GM19372 (cell line): ENCODE results near the gene CABS1.

Experiments used
- ATAC-seq: cut with Tn5 transposase; IDR thresholded peaks from one replicate; pipeline ENCODE4 v1.9.1; 2021; ENCODE audit warnings: mild to moderate bottlenecking, low read depth, moderate library complexity; ENCODE audit not compliant: unreplicated experiment

Gene CABS1

DNA sequence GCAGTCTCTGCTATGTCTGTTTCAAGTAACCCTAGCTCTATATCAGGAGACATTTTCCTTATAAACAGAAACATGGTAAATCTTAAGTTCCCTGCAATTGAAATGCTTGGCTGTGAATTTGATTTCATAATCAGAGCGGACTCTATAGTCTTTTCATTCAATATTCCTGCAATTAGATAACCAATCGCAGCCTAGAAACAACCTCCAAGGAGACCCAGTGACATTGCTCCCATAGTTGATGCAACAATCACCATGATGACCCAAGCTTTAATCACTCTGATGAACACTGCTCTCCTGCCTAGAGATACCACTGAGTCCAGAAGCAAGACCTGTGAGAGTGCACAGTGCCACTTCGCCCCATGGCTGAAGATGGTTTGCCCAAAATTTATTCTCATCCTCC, at the start of gene CABS1:
Gene CABS1 (plus strand): TSS at position 301 of the 400 bp plus-strand sequence. CDS start 59 bp downstream, at position 360.
- ATAC-seq = no peak

DNA sequence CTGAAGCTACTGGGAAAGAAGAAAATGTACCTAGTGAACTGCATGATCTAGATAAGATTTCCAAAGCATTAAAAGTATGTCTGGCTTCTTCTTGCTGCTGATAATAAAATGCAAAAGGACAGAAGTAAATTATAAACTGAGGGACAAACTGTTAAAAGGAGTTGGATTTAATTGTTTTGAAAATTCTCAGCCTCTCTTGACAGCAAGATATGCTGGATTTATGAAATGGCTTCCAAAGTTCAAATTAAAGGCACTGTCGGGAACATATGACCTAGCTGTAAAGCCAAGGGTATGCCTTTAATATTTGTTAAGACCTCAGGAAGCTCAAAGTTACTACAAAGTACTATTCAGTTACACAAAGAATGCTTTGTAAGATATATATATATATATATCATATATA, 46.1 kb upstream of the CABS1 start:
- ATAC-seq = no peak

DNA sequence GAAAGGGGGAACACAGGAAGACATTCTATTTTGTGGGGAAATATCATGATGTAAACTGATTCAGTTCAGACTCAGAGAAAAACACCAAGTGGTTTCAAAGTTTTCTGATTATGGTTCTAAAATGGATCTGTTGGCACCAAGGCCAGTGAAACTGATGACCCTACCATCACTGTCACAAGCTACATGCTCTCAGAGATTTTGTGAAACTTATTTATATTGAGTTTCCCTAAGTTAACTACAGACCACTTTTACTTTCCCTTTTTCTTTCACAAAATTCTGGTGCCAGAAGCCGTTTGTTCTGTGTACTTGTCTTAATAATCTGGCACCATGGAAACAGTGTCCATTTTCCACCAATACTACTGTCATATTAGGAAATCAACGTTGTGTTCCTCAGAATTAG, 43.4 kb upstream of the CABS1 start:
- ATAC-seq = no peak

DNA sequence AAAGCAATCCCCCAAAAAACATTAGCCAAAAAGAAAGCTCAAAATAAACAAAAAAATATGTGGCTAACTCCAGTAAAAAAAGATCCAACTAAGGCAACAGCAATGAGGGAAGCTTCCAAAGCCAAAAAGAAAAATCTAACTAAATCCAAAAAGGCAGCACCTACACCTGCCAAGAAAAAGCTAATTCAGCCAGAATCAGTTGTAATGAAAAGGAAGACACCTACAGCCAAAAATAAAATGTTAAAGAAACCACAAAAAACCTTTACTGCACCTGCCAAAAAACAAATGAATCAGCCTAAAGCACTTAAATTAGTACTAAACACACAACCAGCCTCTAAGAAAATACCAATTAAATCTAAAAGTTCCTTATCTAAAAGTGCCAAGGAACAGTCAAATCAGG, 37.2 kb upstream of the CABS1 start:
- ATAC-seq = no peak

DNA sequence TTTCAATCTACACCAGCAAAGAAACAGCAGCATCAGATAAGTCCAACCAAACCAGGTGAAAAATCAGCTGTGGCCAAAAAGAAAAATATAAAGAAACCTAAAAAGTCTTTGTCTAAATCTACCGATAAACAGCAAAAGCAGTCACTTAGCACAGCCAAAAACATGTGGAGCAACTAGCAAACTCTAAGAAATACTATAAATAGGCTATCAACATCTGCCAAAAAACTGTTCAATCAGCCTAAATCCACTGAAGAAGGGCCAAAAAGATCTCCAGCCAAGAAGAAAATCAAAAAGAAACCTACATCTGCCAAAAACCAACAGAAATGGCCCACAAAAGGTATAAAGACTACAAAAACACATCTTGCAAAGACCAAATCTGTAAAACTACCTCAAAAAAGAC, 36.7 kb upstream of the CABS1 start:
- no peak for ATAC-seq

DNA sequence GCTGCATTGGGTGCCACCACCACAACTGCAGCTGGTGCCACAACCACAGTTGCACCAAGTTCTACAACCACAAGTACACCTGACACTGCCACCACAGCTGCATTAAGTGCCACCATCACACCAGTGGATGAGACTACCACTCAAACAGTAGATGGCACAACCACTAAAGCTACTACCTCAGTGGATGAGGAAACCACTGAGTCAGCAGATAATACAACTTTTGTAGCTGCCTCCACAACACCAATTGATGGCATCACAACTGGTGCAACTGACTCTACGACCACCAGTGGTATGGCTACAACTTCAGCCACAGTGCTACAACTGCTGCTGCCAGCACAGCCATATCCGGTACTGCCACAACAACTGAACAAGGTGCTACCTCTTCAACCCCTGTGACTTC, 35.1 kb upstream of the CABS1 start:
- no peak for ATAC-seq

DNA sequence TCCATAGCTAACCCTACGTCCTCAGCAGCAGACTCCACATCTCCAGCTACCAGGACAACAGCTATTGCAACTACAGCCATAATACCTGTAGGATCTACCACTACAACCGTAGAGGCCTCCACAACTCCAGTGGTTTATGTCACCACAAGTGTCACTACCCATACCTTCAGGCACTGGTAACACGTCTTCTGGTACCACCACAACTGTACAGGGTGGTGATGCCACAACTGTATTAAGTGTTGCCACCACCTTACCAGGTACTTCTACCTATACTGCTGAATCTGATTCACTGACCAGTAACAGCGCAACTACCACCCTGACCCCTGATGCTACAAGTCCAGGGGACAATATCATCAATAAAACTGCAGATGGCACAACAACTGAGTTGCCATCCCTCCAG, 34.6 kb upstream of the CABS1 start:
- ATAC-seq = no peak

DNA sequence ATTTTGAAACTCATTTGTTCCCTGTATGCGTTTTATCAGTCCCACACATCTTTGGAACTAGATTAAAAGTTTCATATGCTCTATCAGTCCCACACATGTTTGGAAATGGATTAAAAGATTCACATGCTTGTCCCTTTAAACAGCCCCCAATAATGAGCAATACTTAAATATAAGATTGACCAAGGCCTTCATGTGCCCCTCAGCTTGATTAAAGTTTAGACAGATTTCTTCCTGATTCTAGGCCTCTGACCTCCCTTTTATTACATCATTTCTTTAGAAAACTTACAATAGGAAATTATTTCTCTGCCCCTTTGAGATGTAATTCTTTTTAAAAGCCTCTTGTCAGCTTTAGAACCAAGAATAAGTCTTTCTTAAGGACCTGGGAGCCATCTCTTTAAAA, 31.7 kb upstream of the CABS1 start:
- no peak for ATAC-seq

DNA sequence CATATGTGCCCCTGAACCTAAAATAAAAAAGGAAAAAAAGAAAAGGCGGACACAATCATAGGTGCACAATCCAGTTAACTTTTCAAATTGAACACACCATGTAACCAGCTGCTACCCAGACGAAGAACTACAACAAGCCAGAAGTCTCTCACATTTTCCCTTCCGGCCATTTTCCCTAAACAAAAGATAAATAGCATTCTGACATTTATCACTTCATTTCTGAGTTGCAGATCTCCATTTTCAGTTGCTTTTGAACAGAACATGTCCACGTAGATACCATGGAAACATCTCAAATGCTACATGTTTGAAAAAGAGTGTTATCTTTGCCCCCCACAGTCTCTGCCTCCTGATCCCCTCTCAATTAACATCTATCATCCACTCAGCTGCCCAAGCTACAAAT, 29.2 kb upstream of the CABS1 start:
- no peak for ATAC-seq

DNA sequence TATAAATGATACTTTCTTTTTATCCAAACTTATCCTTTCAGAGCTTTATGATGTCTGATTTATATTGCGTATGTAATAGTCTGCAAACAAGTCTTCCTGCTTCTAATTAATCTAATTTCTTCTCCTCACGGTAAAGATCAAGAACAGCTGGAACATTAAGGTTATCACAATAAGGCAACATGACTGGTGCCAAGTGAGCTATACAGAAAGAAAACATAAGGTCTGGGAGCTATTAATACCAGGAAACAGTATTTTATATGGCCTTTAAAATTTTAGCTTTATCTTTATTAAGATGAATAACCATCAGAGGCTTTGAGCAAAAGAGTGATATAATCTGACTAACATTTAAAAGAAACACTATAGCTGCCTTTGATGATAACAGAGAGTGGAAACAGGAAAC, 28.7 kb upstream of the CABS1 start:
- no peak for ATAC-seq

DNA sequence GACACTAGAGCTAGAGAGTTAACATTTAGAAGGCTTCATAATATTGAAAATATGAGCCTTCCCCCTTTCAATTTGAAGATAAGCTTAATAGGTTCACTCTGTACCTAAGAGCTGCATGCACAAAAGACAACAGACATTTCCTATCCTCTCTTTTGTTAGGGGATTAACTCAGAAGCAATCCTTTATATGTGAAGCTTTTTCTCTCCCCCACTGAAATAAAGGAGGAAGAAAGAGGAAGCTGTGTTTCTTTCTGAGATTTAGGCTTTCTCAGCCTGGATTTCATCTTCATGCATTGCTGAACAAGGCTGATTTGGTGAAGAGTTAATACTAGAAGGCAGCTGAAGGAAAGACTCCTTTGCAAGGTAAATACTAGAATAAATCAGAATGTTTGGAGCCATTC, 21.0 kb upstream of the CABS1 start:
- ATAC-seq = no peak

DNA sequence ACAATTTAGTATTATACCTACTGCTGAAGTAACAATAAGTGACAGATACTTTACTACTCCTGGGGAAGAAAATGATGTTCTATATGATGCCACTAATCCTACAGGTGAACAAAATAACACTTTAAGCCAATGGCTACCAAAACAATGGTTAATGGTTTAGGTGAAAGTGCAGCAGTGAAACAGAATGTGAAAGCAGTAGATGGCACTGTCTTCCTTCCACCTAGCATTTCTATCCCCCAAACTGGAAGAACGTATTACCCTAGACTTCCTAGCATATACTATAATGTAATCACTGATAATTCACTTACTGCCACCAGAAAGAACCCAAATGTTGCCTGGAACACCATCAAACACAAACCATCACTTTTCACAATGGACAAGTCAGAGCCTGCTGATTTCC, 18.9 kb upstream of the CABS1 start:
- no peak for ATAC-seq

DNA sequence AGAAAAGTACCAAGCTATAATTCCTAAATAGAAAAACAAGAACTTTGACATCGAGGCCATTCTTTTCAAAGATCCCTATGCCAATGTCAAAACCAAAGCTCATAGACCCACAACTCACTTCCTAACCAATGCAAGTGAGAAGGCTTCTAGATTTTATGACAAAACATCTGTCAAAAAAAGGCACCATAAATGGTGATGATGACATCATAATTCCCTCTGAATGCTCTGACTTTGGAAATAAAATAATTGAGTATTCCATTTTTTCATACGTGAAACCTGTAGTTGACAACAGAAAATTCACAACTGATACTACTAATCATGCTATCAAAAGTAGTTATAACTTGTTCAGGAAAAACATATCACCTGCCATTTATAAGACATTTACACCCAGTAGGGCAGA, 8.7 kb upstream of the CABS1 start:
- ATAC-seq = no peak

DNA sequence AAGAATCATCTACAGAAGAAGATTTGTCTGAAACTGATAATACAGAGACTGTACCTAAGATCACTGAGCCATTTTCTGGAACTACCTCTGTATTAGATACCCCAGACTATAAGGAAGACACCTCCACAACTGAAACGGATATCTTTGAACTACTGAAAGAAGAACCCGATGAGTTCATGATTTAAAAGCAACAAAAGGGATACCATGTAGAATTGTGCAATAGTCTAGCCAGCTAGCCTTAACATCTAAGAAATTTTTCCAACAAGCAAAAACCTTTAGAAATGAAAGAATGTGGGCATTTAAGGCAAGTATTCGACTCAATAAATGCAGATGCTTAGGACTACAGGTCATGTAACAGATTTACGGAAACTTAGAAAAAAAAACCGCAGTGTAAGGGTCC, 1.3 kb downstream of the CABS1 start:
- ATAC-seq = no peak

DNA sequence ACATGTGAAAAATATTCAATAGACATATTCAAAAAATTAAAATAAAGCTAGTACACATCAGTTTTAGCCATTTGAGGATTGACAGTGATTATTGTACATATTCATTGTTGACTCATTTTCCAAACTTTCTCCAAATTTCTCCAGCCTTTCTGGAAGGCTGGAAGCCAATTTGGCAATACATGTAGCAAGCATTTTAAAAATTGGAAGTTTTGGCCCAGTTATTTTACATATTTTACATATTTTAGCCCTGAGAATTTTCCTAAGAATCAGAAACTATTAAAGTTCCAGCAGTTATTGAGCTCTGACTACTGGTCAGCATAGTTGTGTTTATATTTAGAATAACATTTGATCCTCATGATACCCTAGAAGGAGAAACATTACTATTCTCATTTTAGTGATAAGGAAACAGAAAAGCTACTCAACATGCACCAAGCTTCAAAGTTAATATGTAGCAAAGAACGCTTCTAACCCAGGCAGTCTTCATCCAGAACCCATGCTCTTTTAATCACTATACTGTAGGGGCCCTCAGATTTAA, 3.2 kb downstream of the CABS1 start:
- no peak for ATAC-seq

DNA sequence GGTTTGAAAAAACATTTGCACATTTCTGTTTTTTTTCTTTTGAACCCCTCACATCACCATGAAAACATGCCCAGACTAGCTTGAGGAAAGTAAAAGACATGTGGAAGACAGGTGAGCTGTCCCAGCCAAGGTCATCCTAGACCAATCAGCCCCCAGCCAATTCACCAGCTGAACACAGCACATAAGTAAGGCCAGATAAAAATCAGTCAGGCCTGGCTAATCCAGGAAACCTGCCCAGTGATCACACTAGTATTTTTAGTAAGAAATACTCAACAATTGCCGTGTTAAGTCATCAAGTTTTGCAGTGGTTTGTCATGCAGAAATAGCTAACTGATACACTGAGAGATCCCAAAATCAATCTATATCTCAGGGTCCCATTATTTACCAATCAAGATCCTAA, 21.4 kb downstream of the CABS1 start:
- ATAC-seq = no peak

DNA sequence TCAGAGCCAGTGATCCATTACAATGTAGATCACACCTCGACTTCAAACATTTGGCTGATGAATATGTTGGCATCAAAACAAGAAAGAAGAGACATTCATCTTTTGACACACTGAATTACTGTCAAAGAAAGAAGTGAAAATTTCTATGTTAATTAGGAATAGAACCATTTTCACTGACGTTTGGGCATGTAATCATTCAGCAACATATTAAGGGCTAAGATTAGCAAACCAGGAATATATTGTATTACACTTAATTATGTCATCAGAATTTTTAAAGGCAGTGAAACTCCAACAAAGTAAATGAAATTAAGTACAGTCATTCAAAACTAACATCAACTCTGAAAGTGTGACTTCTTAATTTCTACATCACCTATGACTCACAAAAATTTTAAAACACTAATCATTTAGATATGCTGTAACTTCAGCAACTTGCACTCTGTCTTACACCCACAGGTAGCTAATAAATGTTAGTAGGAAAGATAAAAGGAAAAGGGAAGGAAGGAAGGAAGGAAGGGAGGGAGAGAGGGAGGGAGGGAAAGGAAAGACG, 24.4 kb downstream of the CABS1 start:
- ATAC-seq = no peak

DNA sequence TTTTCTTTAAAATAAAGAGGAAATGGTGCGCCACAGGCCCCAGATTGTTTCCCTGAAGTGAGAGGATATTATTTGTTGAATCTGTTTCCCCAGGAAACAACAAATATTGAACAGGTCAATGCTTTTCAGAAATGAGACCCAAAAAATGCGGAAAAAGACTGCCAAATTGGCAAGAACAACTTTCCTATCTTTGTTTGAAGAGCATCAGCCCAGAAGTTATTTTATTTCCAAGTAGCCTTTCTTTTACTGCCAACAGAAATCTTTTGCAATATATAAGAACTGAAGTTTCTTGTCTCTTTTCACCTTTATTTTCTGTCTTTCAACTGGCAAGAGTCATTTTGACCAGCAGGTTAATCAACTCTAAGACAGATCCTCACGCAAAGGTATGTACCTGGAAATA, 25.7 kb downstream of the CABS1 start, which contains the start of gene SMR3A:
Gene SMR3A (plus strand): TSS at position 301 of the 400 bp plus-strand sequence. CDS start 1,356 bp downstream, outside the sequence.
- ATAC-seq = no peak

DNA sequence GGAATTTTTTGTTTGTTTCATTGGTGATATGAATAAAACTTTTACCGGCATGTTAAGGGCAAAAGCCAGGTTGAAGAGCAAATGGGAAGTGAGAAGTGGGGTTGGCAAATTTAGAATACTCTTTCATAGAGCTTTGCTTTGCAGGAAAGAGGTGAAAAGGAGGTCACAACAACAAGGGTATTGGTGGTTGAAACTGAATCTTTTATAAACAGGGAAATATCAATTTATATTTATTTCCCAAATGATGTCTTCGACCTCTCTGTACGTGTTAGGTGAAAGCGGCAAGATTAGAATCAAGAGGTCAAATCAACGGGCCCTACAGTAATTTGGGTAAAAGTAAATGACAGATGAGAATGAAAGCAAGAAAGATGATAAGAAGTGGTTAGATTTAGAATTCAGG, 29.2 kb downstream of the CABS1 start:
- ATAC-seq = no peak

DNA sequence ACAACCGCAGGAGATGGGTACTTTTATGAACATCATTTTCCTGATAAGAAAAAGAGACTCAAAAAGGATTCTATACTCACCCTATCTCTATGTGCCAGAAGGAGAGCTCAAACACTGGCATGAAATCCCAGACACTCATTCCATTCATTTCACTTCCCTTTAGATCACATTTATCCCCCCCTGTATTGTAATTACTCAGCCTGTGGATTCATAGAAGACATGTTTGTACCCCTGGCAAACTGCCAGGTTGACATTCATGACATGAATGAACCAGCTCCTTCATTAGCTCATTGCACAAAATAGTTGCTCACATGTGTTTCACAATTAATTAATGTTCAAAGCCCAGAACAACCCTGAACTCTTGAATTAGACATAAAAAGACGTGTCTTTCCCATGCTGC, 30.7 kb downstream of the CABS1 start:
- ATAC-seq = no peak

DNA sequence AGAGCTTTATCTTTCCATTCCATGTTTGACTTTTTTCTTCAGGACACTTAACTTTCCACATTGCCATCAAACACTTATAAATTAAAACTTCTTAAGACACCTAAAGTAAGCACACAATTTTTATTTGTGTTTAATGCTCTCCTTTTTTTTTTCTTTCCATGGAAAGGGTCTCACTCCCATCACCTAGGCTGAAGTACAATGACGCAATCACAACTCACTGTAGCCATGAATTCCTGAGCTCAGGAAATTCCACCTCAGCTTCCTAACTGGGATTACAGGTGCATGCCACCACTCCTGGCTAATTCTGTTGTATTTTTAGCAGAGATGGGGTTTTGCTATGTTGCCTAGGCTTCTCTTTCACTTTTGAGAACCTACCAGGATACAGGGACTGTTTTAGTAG, 33.0 kb downstream of the CABS1 start:
- no peak for ATAC-seq

DNA sequence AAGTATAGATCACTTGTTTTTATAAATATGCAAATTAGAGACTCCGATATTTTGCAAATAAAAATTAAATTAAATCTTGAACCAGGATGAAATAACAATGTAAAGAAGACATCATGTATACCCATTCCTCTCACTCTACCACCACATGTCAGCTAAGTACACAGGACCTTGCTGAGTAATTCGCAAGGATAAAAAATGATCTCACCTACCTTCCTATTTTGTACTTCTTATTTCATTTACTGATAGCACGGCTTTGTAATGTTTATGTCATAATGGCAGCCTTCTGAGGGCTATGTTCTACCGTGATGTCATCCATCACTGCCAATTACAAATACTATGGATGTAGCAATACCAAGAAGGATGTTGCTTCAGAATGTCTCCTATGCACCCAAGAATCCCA, 37.2 kb downstream of the CABS1 start:
- ATAC-seq = no peak

DNA sequence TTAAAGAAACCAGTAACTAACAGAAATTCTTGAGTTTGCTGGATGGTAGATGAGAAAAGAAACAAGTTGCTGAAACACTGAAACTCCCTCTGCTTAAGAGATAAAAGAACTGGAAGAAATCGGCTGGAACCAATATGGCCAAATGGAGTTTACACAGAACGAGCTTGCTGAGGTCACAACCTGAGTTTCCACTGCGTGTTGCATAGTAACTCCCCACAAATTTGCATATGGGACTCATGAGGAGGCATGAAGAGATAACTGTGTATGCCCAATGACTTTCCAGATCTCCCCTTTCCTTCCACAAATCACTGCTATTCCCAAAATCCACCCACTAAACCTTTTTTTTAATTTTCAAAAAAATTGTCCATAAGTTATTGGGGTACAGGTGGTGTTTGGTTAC, 38.0 kb downstream of the CABS1 start:
- ATAC-seq = no peak
